NCI-H1930 (cell line): ENCODE measurements around the gene ARHGAP45.
"Not testable (repeated sequence)": the region's sequence is repeated elsewhere in the genome, so short reads cannot be mapped to it uniquely, and the experiment has no call there.

ENCODE experiments used
- DNase-seq, 2 experiments: peaks; one replicate each; lab custom pipeline; 2025; lab: John Stamatoyannopoulos, UW

Gene ARHGAP45

GRCh38 chr19:1066748-1067340, at the start of gene ARHGAP45:
TSS of gene ARHGAP45 (plus strand) at chr19:1067167. CDS start at chr19:1067406, 239 bp downstream.
- no peak for DNase-seq

- no peak for DNase-seq
These were observed 49.1 kb upstream of the ARHGAP45 start for GRCh38 chr19:1017906-1018305.

- no peak for DNase-seq
These were observed 48.6 kb upstream of the ARHGAP45 start for GRCh38 chr19:1018393-1018792.

- no peak for DNase-seq
These were observed 47.9 kb upstream of the ARHGAP45 start for GRCh38 chr19:1018932-1019615.

- no peak for DNase-seq
These were observed 47.4 kb upstream of the ARHGAP45 start for GRCh38 chr19:1019616-1019961.

- DNase-seq, result no peak
These were observed 46.7 kb upstream of the ARHGAP45 start for GRCh38 chr19:1019980-1020867.

GRCh38 chr19:1020868-1021425, 46.0 kb upstream of the ARHGAP45 start, which contains the start of gene TMEM259:
TSS of gene TMEM259 (minus strand) at chr19:1021123. CDS start at chr19:1020996, 127 bp downstream.
- DNase-seq, result peak; percentile 88 to 94

GRCh38 chr19:1023883-1024188, 43.1 kb upstream of the ARHGAP45 start:
- not testable (repeated sequence) for DNase-seq

GRCh38 chr19:1025080-1025479, 41.9 kb upstream of the ARHGAP45 start:
- DNase-seq, result not testable (repeated sequence)

GRCh38 chr19:1025960-1026782, 40.8 kb upstream of the ARHGAP45 start, which contains the start of gene CNN2:
TSS of gene CNN2 (plus strand) at chr19:1026608. CDS start at chr19:1026662, 54 bp downstream.
- peak in 1 of 2 experiments; percentile 12 for DNase-seq

- no peak for DNase-seq
These were observed 40.0 kb upstream of the ARHGAP45 start for GRCh38 chr19:1026783-1027649.

GRCh38 chr19:1027650-1028061, 39.3 kb upstream of the ARHGAP45 start:
- no peak for DNase-seq

GRCh38 chr19:1028062-1028926, 38.7 kb upstream of the ARHGAP45 start:
- no peak for DNase-seq

GRCh38 chr19:1032264-1032867, 34.6 kb upstream of the ARHGAP45 start:
- no peak for DNase-seq

- no peak for DNase-seq
These were observed 30.9 kb upstream of the ARHGAP45 start for GRCh38 chr19:1035998-1036621.

- DNase-seq, result no peak
These were observed 29.3 kb upstream of the ARHGAP45 start for GRCh38 chr19:1037621-1038064.

GRCh38 chr19:1038978-1039645, 27.9 kb upstream of the ARHGAP45 start:
- no peak for DNase-seq
